H1 (cell line): Measurements from ENCODE around the gene CDH12. TPM values are rescaled to one million over a fixed set of nuclear protein-coding genes. Genes with fewer than 3 reads are reported as not detected.

Experiments
- CTCF ChIA-PET: fragments of 300-600 bp; sonication (Branson Sonifier 250); formaldehyde crosslinking; loops from one replicate; lab custom pipeline; 2021; ENCODE audit not compliant: partially characterized antibody; lab: Charles Lee
- POLR2A ChIA-PET: fragments of 300-600 bp; sonication (Branson Sonifier 250); formaldehyde crosslinking; loops from one replicate; lab custom pipeline; 2021; ENCODE audit warnings: inconsistent platforms; ENCODE audit not compliant: partially characterized antibody; lab: Charles Lee
- DNase-seq, 2 experiments: peaks; one replicate each; pipeline versions ENCODE4 v3.0.0 to v3.0.0-alpha.2; 2010 to 2022; ENCODE audit warnings: low spot score in 2 of 2, low read depth in 1 of 2, mixed read lengths in 1 of 2
- FAIRE-seq: peaks from 2 replicates; lab custom pipeline; 2011; peaks lifted over from hg19 to GRCh38; lab: Jason Lieb, UNC
- H2AFZ ChIP-seq: 2 replicates; pipeline ENCODE4 v1.8.1; 2012; ENCODE audit warnings: low read length, inconsistent platforms
- H2AK5ac ChIP-seq: 2 replicates; pipeline ENCODE4 v1.6.1; 2013; ENCODE audit warnings: low read depth, low read length
- H2BK120ac ChIP-seq: replicated peaks from 2 replicates; pipeline ENCODE3; 2013; ENCODE audit warnings: low read depth, low read length, inconsistent platforms
- H2BK12ac ChIP-seq: 2 replicates; pipeline ENCODE4 v1.6.1; 2013; ENCODE audit warnings: low read depth, low read length
- H2BK15ac ChIP-seq: 2 replicates; pipeline ENCODE4 v1.6.1; 2013; ENCODE audit warnings: low read length
- H2BK20ac ChIP-seq: 2 replicates; pipeline ENCODE4 v1.6.1; 2013; ENCODE audit warnings: low read length
- H2BK5ac ChIP-seq: 2 replicates; pipeline ENCODE4 v1.6.1; 2013; ENCODE audit warnings: low read depth, low read length
- H3K14ac ChIP-seq: 2 replicates; pipeline ENCODE4 v1.6.1; 2013; ENCODE audit warnings: inconsistent platforms; ENCODE audit not compliant: insufficient read length
- H3K18ac ChIP-seq: 2 replicates; pipeline ENCODE4 v1.6.1; 2013; ENCODE audit warnings: low read length; ENCODE audit errors: extremely low read depth
- H3K23ac ChIP-seq: 2 replicates; pipeline ENCODE4 v1.6.1; 2013; ENCODE audit warnings: inconsistent platforms; ENCODE audit not compliant: insufficient read length
- H3K23me2 ChIP-seq: 2 replicates; pipeline ENCODE4 v1.6.1; 2013; ENCODE audit warnings: low read depth, low read length
- H3K27ac ChIP-seq: 2 replicates; pipeline ENCODE4 v1.6.1; 2011; ENCODE audit warnings: low read depth, low read length, inconsistent platforms
- H3K27me3 ChIP-seq, 4 experiments: replicated peaks in 1 of 4; 1 replicate in 1 of 4; 2 replicates in 3 of 4; pipeline versions ENCODE4 v1.6.1 to v1.8.1; 2011 to 2013; ENCODE audit warnings: low read length in 3 of 4, mild to moderate bottlenecking in 3 of 4, inconsistent platforms in 2 of 4, mixed read lengths in 2 of 4, moderate library complexity in 1 of 4; ENCODE audit not compliant: control insufficient read depth in 3 of 4, insufficient read depth in 3 of 4; ENCODE audit errors: extremely low read depth in 1 of 4
- H3K36me3 ChIP-seq, 4 experiments: 2 replicates each; pipeline versions ENCODE4 v1.6.1 to v1.8.1; 2011 to 2013; ENCODE audit warnings: mild to moderate bottlenecking in 4 of 4, low read length in 3 of 4, moderate library complexity in 2 of 4, control low read depth in 1 of 4, inconsistent platforms in 1 of 4; ENCODE audit not compliant: insufficient read depth in 4 of 4, control insufficient read depth in 2 of 4
- H3K4ac ChIP-seq: replicated peaks from 2 replicates; pipeline ENCODE3; 2013; ENCODE audit warnings: low read length, low read depth, mixed read lengths, inconsistent platforms; ENCODE audit not compliant: insufficient read length
- H3K4me1 ChIP-seq, 4 experiments: replicated peaks in 1 of 4; 1 replicate in 1 of 4; 2 replicates in 3 of 4; pipeline versions ENCODE4 v1.6.1 to v1.8.1; 2011 to 2013; ENCODE audit warnings: low read length in 3 of 4, inconsistent platforms in 2 of 4, mixed read lengths in 1 of 4; ENCODE audit not compliant: insufficient read depth in 4 of 4, control insufficient read depth in 3 of 4
- H3K4me2 ChIP-seq, 2 experiments: 2 replicates each; pipeline versions ENCODE4 v1.6.1 to v1.8.1; 2011 to 2013; ENCODE audit warnings: low read depth in 2 of 2, low read length in 2 of 2, control low read depth in 1 of 2, inconsistent platforms in 1 of 2, mild to moderate bottlenecking in 1 of 2; ENCODE audit not compliant: insufficient read depth in 1 of 2
- H3K4me3 ChIP-seq, 4 experiments: fragments of 200-600, 300-600 bp in 1 of 4; sonication (generic), shearing (Covaris generic), sonication (Bioruptor Twin) in 1 of 4; 2 replicates each; pipeline versions ENCODE4 v1.5.1 to v1.8.1; 2011 to 2016; ENCODE audit warnings: low read length in 4 of 4, low read depth in 3 of 4, control low read depth in 2 of 4, inconsistent platforms in 2 of 4, mild to moderate bottlenecking in 2 of 4, mixed read lengths in 1 of 4, moderate library complexity in 1 of 4; ENCODE audit not compliant: insufficient read depth in 2 of 4; ENCODE audit errors: extremely low read depth in 1 of 4
- H3K56ac ChIP-seq: replicated peaks from 2 replicates; pipeline ENCODE3; 2013; ENCODE audit warnings: low read depth, mild to moderate bottlenecking, mixed read lengths, low read length, inconsistent platforms; ENCODE audit not compliant: insufficient read length
- H3K79me1 ChIP-seq: 2 replicates; pipeline ENCODE4 v1.6.1; 2013; ENCODE audit warnings: low read depth, low read length, control low read depth
- H3K79me2 ChIP-seq, 2 experiments: 2 replicates each; pipeline versions ENCODE4 v1.6.1 to v1.8.1; 2012 to 2013; ENCODE audit warnings: low read length in 2 of 2, mild to moderate bottlenecking in 2 of 2, inconsistent platforms in 1 of 2; ENCODE audit not compliant: insufficient read depth in 2 of 2, control insufficient read depth in 1 of 2
- H3K9ac ChIP-seq, 4 experiments: replicated peaks in 1 of 4; 1 replicate in 1 of 4; 2 replicates in 3 of 4; pipeline versions ENCODE4 v1.6.1 to v1.8.1; 2011 to 2013; ENCODE audit warnings: low read depth in 3 of 4, low read length in 3 of 4, control low read depth in 2 of 4, mild to moderate bottlenecking in 2 of 4, moderate library complexity in 2 of 4, inconsistent platforms in 1 of 4; ENCODE audit errors: extremely low read depth in 1 of 4
- H3K9me3 ChIP-seq, 2 experiments: 2 replicates each; pipeline versions ENCODE4 v1.6.1 to v1.8.1; 2012 to 2013; ENCODE audit warnings: mild to moderate bottlenecking in 2 of 2, moderate library complexity in 2 of 2, control low read depth in 1 of 2, inconsistent platforms in 1 of 2, low read depth in 1 of 2, low read length in 1 of 2, mixed read lengths in 1 of 2; ENCODE audit not compliant: insufficient read depth in 2 of 2
- H4K20me1 ChIP-seq, 2 experiments: replicated peaks in 1 of 2; 2 replicates each; pipeline versions ENCODE3 to v1.8.1; 2011 to 2013; ENCODE audit warnings: inconsistent platforms in 2 of 2, low read length in 2 of 2, mild to moderate bottlenecking in 1 of 2; ENCODE audit not compliant: insufficient read depth in 2 of 2, control insufficient read depth in 1 of 2
- H4K5ac ChIP-seq: 2 replicates; pipeline ENCODE4 v1.6.1; 2013; ENCODE audit warnings: low read length, low read depth, mixed read lengths, inconsistent platforms; ENCODE audit not compliant: insufficient read length
- H4K8ac ChIP-seq: 2 replicates; pipeline ENCODE4 v1.8.0; 2013; ENCODE audit warnings: mild to moderate bottlenecking, moderate library complexity, low read length, inconsistent platforms; ENCODE audit not compliant: insufficient read depth; ENCODE audit errors: extremely low read depth
- H4K91ac ChIP-seq: replicated peaks from 2 replicates; pipeline ENCODE3; 2013; ENCODE audit warnings: low read length, mixed read lengths, inconsistent platforms; ENCODE audit not compliant: insufficient read length
- BCL11A ChIP-seq, 2 experiments: IDR thresholded peaks; one replicate each; pipeline ENCODE4 v1.6.1; 2011; ENCODE audit warnings: low read depth in 2 of 2, low read length in 2 of 2, mild to moderate bottlenecking in 2 of 2
- EP300 ChIP-seq, 2 experiments: IDR thresholded peaks; 1 replicate in 1 of 2; 2 replicates in 1 of 2; pipeline ENCODE4 v1.6.1; 2011 to 2012; ENCODE audit warnings: low read depth in 2 of 2, low read length in 2 of 2, mild to moderate bottlenecking in 2 of 2, borderline replicate concordance in 1 of 2, inconsistent platforms in 1 of 2, moderate library complexity in 1 of 2
- FOSL1 ChIP-seq: IDR thresholded peaks from 2 replicates; pipeline ENCODE4 v1.6.1; 2011; ENCODE audit warnings: mild to moderate bottlenecking, low read depth, low read length, moderate library complexity; ENCODE audit not compliant: insufficient read depth
- JUND ChIP-seq: IDR thresholded peaks from 2 replicates; pipeline ENCODE4 v1.6.1; 2011; ENCODE audit warnings: mild to moderate bottlenecking, improper control_type of control experiment, low read length
- MAFK ChIP-seq: IDR thresholded peaks from 2 replicates; pipeline ENCODE4 v1.6.1; 2012; ENCODE audit warnings: low read depth, mild to moderate bottlenecking, improper control_type of control experiment, low read length
- NANOG ChIP-seq: IDR thresholded peaks from 2 replicates; pipeline ENCODE4 v1.6.1; 2011; ENCODE audit warnings: low read length, low read depth, mild to moderate bottlenecking, inconsistent platforms; ENCODE audit not compliant: insufficient read depth, poor library complexity, severe bottlenecking
- POLR2A ChIP-seq, 2 experiments: IDR thresholded peaks; 1 replicate in 1 of 2; 2 replicates in 1 of 2; pipeline ENCODE4 v1.6.1; 2011; ENCODE audit warnings: low read depth in 2 of 2, low read length in 2 of 2, mild to moderate bottlenecking in 2 of 2; ENCODE audit errors: control extremely low read depth in 1 of 2
- RAD21 ChIP-seq, 2 experiments: IDR thresholded peaks in 1 of 2; conservative IDR thresholded peaks in 1 of 2; 2 replicates each; pipeline ENCODE4 v1.6.1; 2011; ENCODE audit warnings: low read depth in 2 of 2, low read length in 2 of 2, improper control_type of control experiment in 1 of 2, inconsistent platforms in 1 of 2, mild to moderate bottlenecking in 1 of 2, moderate library complexity in 1 of 2
- RBBP5 ChIP-seq: IDR thresholded peaks from 2 replicates; pipeline ENCODE4 v1.7.1; 2012; ENCODE audit warnings: low read depth, mild to moderate bottlenecking, inconsistent platforms, low read length, moderate library complexity, borderline replicate concordance
- RFX5 ChIP-seq: IDR thresholded peaks from 2 replicates; pipeline ENCODE4 v1.6.1; 2011; ENCODE audit warnings: low read depth, low read length, improper control_type of control experiment, borderline replicate concordance
- SAP30 ChIP-seq: fragments of 300-600 bp; sonication (generic); IDR thresholded peaks from 2 replicates; pipeline ENCODE4 v1.7.1; 2012; ENCODE audit warnings: low read length, moderate library complexity, mild to moderate bottlenecking, inconsistent platforms; ENCODE audit not compliant: insufficient read depth, insufficient replicate concordance
- SP4 ChIP-seq: IDR thresholded peaks from 2 replicates; pipeline ENCODE4 v1.6.1; 2012; ENCODE audit warnings: low read length, inconsistent platforms
- TCF12 ChIP-seq: IDR thresholded peaks from 2 replicates; pipeline ENCODE4 v1.6.1; 2011; ENCODE audit warnings: low read depth, mild to moderate bottlenecking, low read length
- YY1 ChIP-seq: IDR thresholded peaks from 2 replicates; pipeline ENCODE4 v1.6.1; 2011; ENCODE audit warnings: low read depth, mild to moderate bottlenecking, low read length
- WGBS, 2 experiments: shearing (Covaris generic) in 1 of 2; methylation state at CpG; one replicate each; pipeline versions ENCODE4 v1.1.6 to v1.1.7; 2013 to 2015; ENCODE audit warnings: low lambda C conversion rate in 2 of 2, mixed read lengths in 2 of 2, inconsistent platforms in 1 of 2, low coverage in 1 of 2, missing lambda C conversion rate in 1 of 2; ENCODE audit not compliant: insufficient replicate concordance in 2 of 2, insufficient coverage in 1 of 2, insufficient read length in 1 of 2; ENCODE audit errors: extremely low coverage in 1 of 2, missing lambda C conversion rate in 1 of 2; 5-methylcytosine and 5-hydroxymethylcytosine counted together
- polyA plus RNA-seq, 7 experiments: library from polyadenylated mRNA; depleted of rRNA in 3 of 7; stranded (reverse) in 5 of 7; unstranded in 2 of 7; fragments of >200 nt in 5 of 7; fragments of 200-250 nt in 2 of 7; gene quantifications; 1 replicate in 5 of 7; 2 replicates in 1 of 7; 4 replicates in 1 of 7; pipeline versions ENCODE4 v1.2.1 to v1.2.3, GENCODE V29; 2011 to 2013; ENCODE audit warnings: missing spikeins in 2 of 7, mixed read lengths in 2 of 7
- total RNA-seq: library from RNA; stranded (reverse); fragmentation: NEBNext Ultra II Directional; extraction: Animal tissue kit (Norgen Biotek cat#: 25700); gene quantifications from 2 replicates; pipeline ENCODE4 v1.2.1, GENCODE V29; 2021

Gene CDH12
- total and polyA plus RNA-seq, 2 of the 8 experiments (the other 6 are each of a cell fraction or from before 2014, with no cell fraction given) = 0.03 TPM; not detected in 1

GRCh38 chr5:22023784-22024183, 829.4 kb downstream of the CDH12 start:
- WGBS, 2 experiments = 94% methylated on average over 1 of the region's 1 CpG; no CpG with 5 or more reads in 1 of the 2 experiments
- Histone ChIP-seq H3K36me3 (no peaks in the 10 kb centered on the region), H2BK15ac (no peak overlapping the region), H4K8ac (no peak overlapping the region), H3K14ac (no peak overlapping the region), H3K23ac (no peak overlapping the region), H3K27me3 (no peaks in the 10 kb centered on the region), H4K91ac (no peak overlapping the region), H4K5ac (no peak overlapping the region), H3K9ac (no peak overlapping the region), H3K23me2 (no peaks in the 10 kb centered on the region), H4K20me1 (no peaks in the 10 kb centered on the region), H3K79me2 (no peaks in the 10 kb centered on the region), H3K79me1 (no peaks in the 10 kb centered on the region), H3K56ac (no peak overlapping the region), H2AFZ (no peak overlapping the region), H3K4me3 (no peak overlapping the region), H2AK5ac (no peak overlapping the region), H3K4me1 (no peaks in the 10 kb centered on the region), H2BK5ac (no peak overlapping the region), H3K4ac (no peak overlapping the region), H3K4me2 (no peak overlapping the region), H3K9me3 (no peaks in the 10 kb centered on the region), H2BK12ac (no peak overlapping the region), H3K27ac (no peak overlapping the region), H2BK120ac (no peak overlapping the region), H2BK20ac (no peak overlapping the region), H3K18ac (no peak overlapping the region)
- CTCF ChIA-PET = no interaction called here
- FAIRE-seq = no peak
- DNase-seq = no peak
- POLR2A ChIA-PET = no interaction called here
- no peak for TF ChIP-seq JUND
- no peak for TF ChIP-seq NANOG
- TF ChIP-seq MAFK = no peak
- TF ChIP-seq YY1 = no peak
- TF ChIP-seq SAP30 = no peak
- TF ChIP-seq BCL11A (IDR thresholded peaks at IDR 0.05; ENCODE audit: low read depth in 2 of 2, low read length in 2 of 2) = no peak
- TF ChIP-seq RBBP5 = no peak
- no peak for TF ChIP-seq POLR2A (IDR thresholded peaks at IDR 0.05; ENCODE audit: control extremely low read depth in 1 of 2, low read depth in 2 of 2, low read length in 2 of 2)
- no peak for TF ChIP-seq FOSL1
- TF ChIP-seq TCF12 = no peak
- no peak for TF ChIP-seq RFX5
- no peak for TF ChIP-seq SP4
- TF ChIP-seq EP300 (IDR thresholded peaks at IDR 0.05; ENCODE audit: borderline replicate concordance in 1 of 2, low read depth in 2 of 2, low read length in 2 of 2) = no peak
- no peak for TF ChIP-seq RAD21 (IDR thresholded peaks at IDR 0.05 in 1 of 2, conservative IDR thresholded peaks at IDR 0.05 in 1 of 2; ENCODE audit: low read depth in 2 of 2, low read length in 2 of 2)
